Upper lobe of left lung (tissue), 6 donors: ENCODE measurements around the gene TLR8. TPM values are rescaled to one million over a fixed set of nuclear protein-coding genes. Genes with fewer than 3 reads are reported as not detected.

Source experiments
- ATAC-seq, 2 donors: fragments of 200-7000 bp; cut with Tn5 transposase; one replicate each; pipeline ENCODE4 v1.9.1; 2022; ENCODE audit warnings: mild to moderate bottlenecking in 2 of 2, moderate library complexity in 2 of 2; ENCODE audit not compliant: low FRiP score in 2 of 2
- DNase-seq, 2 donors: peaks; one replicate each; pipeline ENCODE4 v3.0.0-alpha.2; 2019 to 2020
- H3K27ac ChIP-seq, 4 donors: fragments of 200-600 bp; sonication (generic); one replicate each; pipeline ENCODE4 v1.5.1; 2016 to 2019
- H3K27me3 ChIP-seq, 4 donors: fragments of 200-600 bp; sonication (generic); one replicate each; pipeline ENCODE4 v1.5.1; 2017 to 2019
- H3K36me3 ChIP-seq, 4 donors: fragments of 200-600 bp; sonication (generic); one replicate each; pipeline ENCODE4 v1.5.1; 2016 to 2019
- H3K4me1 ChIP-seq, 4 donors: fragments of 200-600 bp; sonication (generic); one replicate each; pipeline ENCODE4 v1.5.1; 2018 to 2019
- H3K4me3 ChIP-seq, 4 donors: fragments of 200-600 bp; sonication (generic); one replicate each; pipeline ENCODE4 v1.5.1; 2017 to 2019; ENCODE audit warnings: mild to moderate bottlenecking in 2 of 4, moderate library complexity in 1 of 4
- H3K9me3 ChIP-seq, 4 donors: fragments of 200-600 bp; sonication (generic); one replicate each; pipeline ENCODE4 v1.5.1; 2018 to 2019
- CTCF ChIP-seq, 6 experiments: fragments of 450-650 bp in 4 of 6; fragments of 200-600 bp in 2 of 6; sonication (generic) in 2 of 6; IDR thresholded peaks; one replicate each; pipeline ENCODE4 v1.5.1; 2016 to 2019; ENCODE audit warnings: antibody characterized with exemption in 6 of 6
- EP300 ChIP-seq, 4 donors: sonication (generic); formaldehyde crosslinking; IDR thresholded peaks; one replicate each; pipeline ENCODE4 v1.5.1; 2017; ENCODE audit warnings: antibody characterized with exemption in 4 of 4, control low read depth in 2 of 4
- POLR2A ChIP-seq, 4 donors: fragments of 450-650 bp; IDR thresholded peaks; one replicate each; pipeline ENCODE4 v1.5.1; 2016 to 2017; ENCODE audit warnings: antibody characterized with exemption in 4 of 4, mild to moderate bottlenecking in 2 of 4
- POLR2AphosphoS5 ChIP-seq, 2 donors: sonication (generic); formaldehyde crosslinking; IDR thresholded peaks; one replicate each; pipeline ENCODE4 v1.5.1; 2017; ENCODE audit warnings: antibody characterized with exemption in 2 of 2
- WGBS, 2 donors: methylation state at CpG; one replicate each; pipeline ENCODE4 v1.1.5; 2017 to 2018; 5-methylcytosine and 5-hydroxymethylcytosine counted together
- total RNA-seq, 6 donors: library from RNA; depleted of rRNA in 4 of 6; stranded (reverse); fragments of >200 nt in 4 of 6; gene quantifications; one replicate each; pipeline versions ENCODE4 v1.1.0 to v1.2.1, GENCODE V29; 2016 to 2021
- donor health status: DM: no; HTN: no; CAD: no; lungs with moderate emphysema.
- donor health status: DM: no; HTN: yes; CAD: no; lungs with severe emphysema.

Gene TLR8
- total RNA-seq, 6 donors from 2014 or later, result 2.3 to 24.5 (median 9.3) TPM

DNA sequence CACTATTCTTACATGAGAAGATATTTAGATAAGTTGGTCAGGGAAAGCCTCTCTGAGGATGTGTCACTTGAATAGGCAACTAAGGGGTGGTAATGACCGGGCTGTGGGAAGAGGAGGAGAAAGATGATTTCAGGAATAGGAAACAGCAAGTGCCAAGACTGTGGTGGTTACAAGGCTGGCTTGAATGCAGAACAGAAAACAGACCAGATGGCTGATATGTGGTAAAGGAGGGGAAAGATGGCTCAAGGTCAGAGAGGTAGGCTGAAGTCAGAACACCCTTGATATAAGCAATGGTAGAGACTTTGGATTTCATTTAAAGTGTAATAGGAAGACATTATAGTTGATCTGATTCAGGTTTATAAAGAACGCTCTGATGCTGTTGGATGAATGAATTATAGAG lies 24.5 kb upstream of the TLR8 start:
- DNase-seq (no peak), ATAC-seq (no peak)
- H3K4me3 ChIP-seq, result no peak overlapping the region
- 79 to 91% methylated on average over 2 of the region's 2 CpGs for WGBS, 2 donors
- H3K27ac ChIP-seq, result no peak overlapping the region
- H3K9me3 ChIP-seq, result no peaks in the 10 kb centered on the region
- no peaks in the 10 kb centered on the region for H3K36me3 ChIP-seq
- no peak for TF ChIP-seq CTCF (IDR thresholded peaks at IDR 0.05)
- TF ChIP-seq POLR2AphosphoS5 (IDR thresholded peaks at IDR 0.05), result no peak
- TF ChIP-seq POLR2A (IDR thresholded peaks at IDR 0.05), result no peak
- no peak for TF ChIP-seq EP300 (IDR thresholded peaks at IDR 0.05)
- no peaks in the 10 kb centered on the region for H3K27me3 ChIP-seq
- peaks cover 0 to 3% (median 0%) of the 10 kb centered on the region in 4 donors for H3K4me1 ChIP-seq

- TF ChIP-seq POLR2AphosphoS5 (IDR thresholded peaks at IDR 0.05) (no peak), CTCF (IDR thresholded peaks at IDR 0.05) (no peak), POLR2A (IDR thresholded peaks at IDR 0.05) (no peak)
- 60 to 68% methylated on average over 4 to 5 of the region's 5 CpGs for WGBS, 2 donors
Observed at GRCh38 chrX:12885508-12885907, 20.9 kb upstream of the TLR8 start.

GRCh38 chrX:12886545-12886944 lies 19.9 kb upstream of the TLR8 start:
- no peaks in the 10 kb centered on the region for H3K4me1 ChIP-seq
- DNase-seq (no peak), ATAC-seq (no peak)
- H3K4me3 ChIP-seq, result no peak overlapping the region
- H3K27ac ChIP-seq, result no peak overlapping the region
- H3K9me3 ChIP-seq, result no peaks in the 10 kb centered on the region
- no peaks in the 10 kb centered on the region for H3K36me3 ChIP-seq
- WGBS, 2 donors, result 86 to 88% methylated on average over 3 of the region's 3 CpGs
- no peak for TF ChIP-seq EP300 (IDR thresholded peaks at IDR 0.05)
- no peak for TF ChIP-seq POLR2AphosphoS5 (IDR thresholded peaks at IDR 0.05)
- no peak for TF ChIP-seq POLR2A (IDR thresholded peaks at IDR 0.05)
- TF ChIP-seq CTCF (IDR thresholded peaks at IDR 0.05), result no peak
- no peaks in the 10 kb centered on the region for H3K27me3 ChIP-seq

More at GRCh38 chrX:12885508-12885907, 20.9 kb upstream of the TLR8 start:
- Histone ChIP-seq H3K4me3 (no peak overlapping the region), H3K4me1 (no peaks in the 10 kb centered on the region), H3K27ac (no peak overlapping the region), H3K36me3 (no peaks in the 10 kb centered on the region), H3K27me3 (no peaks in the 10 kb centered on the region), H3K9me3 (no peaks in the 10 kb centered on the region)
- ATAC-seq (no peak), DNase-seq (no peak)

DNA sequence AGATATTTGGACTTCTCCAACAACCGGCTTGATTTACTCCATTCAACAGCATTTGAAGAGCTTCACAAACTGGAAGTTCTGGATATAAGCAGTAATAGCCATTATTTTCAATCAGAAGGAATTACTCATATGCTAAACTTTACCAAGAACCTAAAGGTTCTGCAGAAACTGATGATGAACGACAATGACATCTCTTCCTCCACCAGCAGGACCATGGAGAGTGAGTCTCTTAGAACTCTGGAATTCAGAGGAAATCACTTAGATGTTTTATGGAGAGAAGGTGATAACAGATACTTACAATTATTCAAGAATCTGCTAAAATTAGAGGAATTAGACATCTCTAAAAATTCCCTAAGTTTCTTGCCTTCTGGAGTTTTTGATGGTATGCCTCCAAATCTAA lies 19.3 kb upstream of the TLR8 start:
- TF ChIP-seq CTCF (IDR thresholded peaks at IDR 0.05) (no peak), POLR2AphosphoS5 (IDR thresholded peaks at IDR 0.05) (no peak), EP300 (IDR thresholded peaks at IDR 0.05) (no peak), POLR2A (IDR thresholded peaks at IDR 0.05) (no peak)
- H3K4me3 ChIP-seq, result no peak overlapping the region
- H3K27me3 ChIP-seq, result no peaks in the 10 kb centered on the region
- WGBS, 2 donors, result 66 to 84% methylated on average over 2 of the region's 2 CpGs
- H3K4me1 ChIP-seq, result no peaks in the 10 kb centered on the region
- ATAC-seq (no peak), DNase-seq (no peak)
- H3K36me3 ChIP-seq, result no peaks in the 10 kb centered on the region
- H3K27ac ChIP-seq, result no peak overlapping the region
- no peaks in the 10 kb centered on the region for H3K9me3 ChIP-seq

- Histone ChIP-seq H3K27me3 (no peaks in the 10 kb centered on the region), H3K9me3 (no peaks in the 10 kb centered on the region), H3K36me3 (no peaks in the 10 kb centered on the region), H3K4me1 (no peaks in the 10 kb centered on the region), H3K4me3 (no peak overlapping the region), H3K27ac (no peak overlapping the region)
- TF ChIP-seq POLR2A (IDR thresholded peaks at IDR 0.05), result no peak
- TF ChIP-seq CTCF (IDR thresholded peaks at IDR 0.05), result no peak
- no peak for TF ChIP-seq POLR2AphosphoS5 (IDR thresholded peaks at IDR 0.05)
- ATAC-seq, result no peak
- WGBS, 2 donors, result 65 to 75% methylated on average over 2 to 3 of the region's 3 CpGs
- DNase-seq, result no peak
Observed at GRCh38 chrX:12887767-12888166, 18.7 kb upstream of the TLR8 start.
